Lung (tissue), 12 donors: ENCODE results near the gene MAX. TPM values are rescaled to one million over a fixed set of nuclear protein-coding genes. Genes with fewer than 3 reads are reported as not detected.
"Not testable (repeated sequence)": the region's sequence is repeated elsewhere in the genome, so short reads cannot be mapped to it uniquely, and the experiment has no call there.

ENCODE experiments used
- ATAC-seq: fragments of 200-7000 bp; cut with Tn5 transposase; one replicate; pipeline ENCODE4 v1.9.1; 2020; ENCODE audit warnings: moderate number of reproducible peaks; ENCODE audit not compliant: insufficient read depth, low FRiP score
- DNase-seq, 3 donors: peaks; one replicate each; pipeline ENCODE4 v3.0.0-alpha.2; 2013 to 2017
- H3K27ac ChIP-seq, 2 donors: one replicate each; pipeline ENCODE4 v1.5.1; 2013; ENCODE audit warnings: mild to moderate bottlenecking in 2 of 2, moderate library complexity in 2 of 2, control low read depth in 1 of 2, inconsistent platforms in 1 of 2, low read depth in 1 of 2, low read length in 1 of 2
- H3K27me3 ChIP-seq, 3 donors: one replicate each; pipeline ENCODE4 v1.5.1; 2013; ENCODE audit warnings: low read length in 2 of 3; ENCODE audit not compliant: control insufficient read depth in 3 of 3, insufficient read depth in 3 of 3
- H3K36me3 ChIP-seq, 4 donors: one replicate each; pipeline ENCODE4 v1.5.1; 2013; ENCODE audit warnings: low read length in 4 of 4, mild to moderate bottlenecking in 1 of 4, moderate library complexity in 1 of 4; ENCODE audit not compliant: control insufficient read depth in 4 of 4, insufficient read depth in 4 of 4
- H3K4me1 ChIP-seq, 5 donors: one replicate each; pipeline ENCODE4 v1.5.1; 2013; ENCODE audit warnings: low read length in 5 of 5, mild to moderate bottlenecking in 2 of 5, moderate library complexity in 1 of 5; ENCODE audit not compliant: control insufficient read depth in 5 of 5, insufficient read depth in 5 of 5
- H3K4me3 ChIP-seq: one replicate; pipeline ENCODE4 v1.5.1; 2013; ENCODE audit warnings: mild to moderate bottlenecking, control low read depth, moderate library complexity
- H3K9ac ChIP-seq, 2 donors: one replicate each; pipeline ENCODE4 v1.5.1; 2013; ENCODE audit warnings: low read length in 2 of 2, control low read depth in 1 of 2; ENCODE audit not compliant: insufficient read depth in 1 of 2
- H3K9me3 ChIP-seq, 4 donors: one replicate each; pipeline ENCODE4 v1.5.1; 2013; ENCODE audit warnings: low read length in 3 of 4, mild to moderate bottlenecking in 1 of 4, moderate library complexity in 1 of 4; ENCODE audit not compliant: control insufficient read depth in 4 of 4, insufficient read depth in 3 of 4
- WGBS, 2 donors: extraction: QIAGEN DNeasy Blood & Tissue Kit; methylation state at CpG; one replicate each; pipeline ENCODE4 v1.1.7; 2013; 5-methylcytosine and 5-hydroxymethylcytosine counted together
- polyA plus RNA-seq, 2 donors: library from polyadenylated mRNA; stranded (reverse); fragments of 200-250 nt; gene quantifications; one replicate each; pipeline ENCODE4 v1.2.1, GENCODE V29; 2013
- total RNA-seq, 2 donors: library from RNA; depleted of rRNA in 1 of 2; stranded (reverse); fragments of >200 nt in 1 of 2; gene quantifications; one replicate each; pipeline ENCODE4 v1.2.1, GENCODE V29; 2014 to 2021
- TF ChIP-seq, protein P1 (sequence below): IDR thresholded peaks from 2 replicates; pipeline ENCODE4 v1.5.1; 2012; ENCODE audit warnings: mild to moderate bottlenecking; ENCODE audit errors: control extremely low read depth, extremely low read depth
- donor health status: control.
- donor health status: control.
- donor health status: Bipolar disorder and iron deficiency.
- donor health status: healthy.
- donor health status: DM: yes; HTN: yes; CAD: no.

The MAX gene
- total and polyA plus RNA-seq, 4 donors = 45.1 to 110 (median 57.7) TPM

DNA sequence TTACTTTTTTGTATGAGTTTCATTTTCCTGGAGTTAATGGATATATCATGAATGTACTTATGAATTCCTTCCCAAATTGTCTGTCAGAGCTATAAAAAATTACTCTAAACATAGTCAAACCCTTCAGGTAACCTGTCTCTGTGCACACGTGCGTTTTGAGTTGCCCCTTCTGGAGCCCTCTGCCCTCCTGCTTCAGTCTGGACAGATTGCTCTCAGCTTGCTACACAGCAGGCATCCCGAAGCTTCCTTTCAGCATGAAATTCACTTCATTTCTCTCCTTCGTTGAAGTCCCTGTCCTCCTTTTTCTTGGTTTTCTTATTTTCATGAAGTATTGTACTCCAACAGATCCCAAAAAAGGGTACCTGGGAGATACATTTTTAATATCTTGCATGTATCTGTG, 68.3 kb downstream of the MAX start:
- ATAC-seq (no peak), DNase-seq (no peak)
- Histone ChIP-seq H3K9me3 (no peaks in the 10 kb centered on the region), H3K9ac (no peak overlapping the region), H3K4me3 (no peak overlapping the region), H3K36me3 (peaks cover 6 to 16% (median 6%) of the 10 kb centered on the region in 4 donors), H3K4me1 (peaks cover 0 to 21% (median 4%) of the 10 kb centered on the region in 5 donors), H3K27me3 (no peaks in the 10 kb centered on the region), H3K27ac (no peak overlapping the region)
- WGBS, 2 donors = 86 to 95% methylated on average over 4 of the region's 4 CpGs
- TF ChIP-seq, protein P1, sequence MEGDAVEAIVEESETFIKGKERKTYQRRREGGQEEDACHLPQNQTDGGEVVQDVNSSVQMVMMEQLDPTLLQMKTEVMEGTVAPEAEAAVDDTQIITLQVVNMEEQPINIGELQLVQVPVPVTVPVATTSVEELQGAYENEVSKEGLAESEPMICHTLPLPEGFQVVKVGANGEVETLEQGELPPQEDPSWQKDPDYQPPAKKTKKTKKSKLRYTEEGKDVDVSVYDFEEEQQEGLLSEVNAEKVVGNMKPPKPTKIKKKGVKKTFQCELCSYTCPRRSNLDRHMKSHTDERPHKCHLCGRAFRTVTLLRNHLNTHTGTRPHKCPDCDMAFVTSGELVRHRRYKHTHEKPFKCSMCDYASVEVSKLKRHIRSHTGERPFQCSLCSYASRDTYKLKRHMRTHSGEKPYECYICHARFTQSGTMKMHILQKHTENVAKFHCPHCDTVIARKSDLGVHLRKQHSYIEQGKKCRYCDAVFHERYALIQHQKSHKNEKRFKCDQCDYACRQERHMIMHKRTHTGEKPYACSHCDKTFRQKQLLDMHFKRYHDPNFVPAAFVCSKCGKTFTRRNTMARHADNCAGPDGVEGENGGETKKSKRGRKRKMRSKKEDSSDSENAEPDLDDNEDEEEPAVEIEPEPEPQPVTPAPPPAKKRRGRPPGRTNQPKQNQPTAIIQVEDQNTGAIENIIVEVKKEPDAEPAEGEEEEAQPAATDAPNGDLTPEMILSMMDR = no peak

DNA sequence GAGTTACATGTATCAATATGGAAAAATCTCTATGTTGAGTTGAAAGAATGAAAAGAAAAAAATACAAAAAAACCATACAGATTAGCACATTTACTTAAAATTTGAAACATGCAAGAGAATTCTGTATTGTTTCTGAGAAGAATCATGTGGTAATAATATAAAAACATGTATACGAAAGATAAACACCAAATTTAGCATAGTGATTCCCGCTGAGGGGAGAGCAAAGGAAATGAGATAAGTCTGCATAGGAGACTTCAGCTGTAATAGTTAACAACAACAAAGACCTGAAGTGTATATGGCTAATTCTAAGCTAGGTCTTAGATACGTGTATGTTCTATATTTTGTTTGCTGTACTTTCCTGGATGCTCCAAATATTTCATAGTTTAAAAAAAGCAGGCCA, 69.1 kb downstream of the MAX start:
- no peak for ATAC-seq

DNA sequence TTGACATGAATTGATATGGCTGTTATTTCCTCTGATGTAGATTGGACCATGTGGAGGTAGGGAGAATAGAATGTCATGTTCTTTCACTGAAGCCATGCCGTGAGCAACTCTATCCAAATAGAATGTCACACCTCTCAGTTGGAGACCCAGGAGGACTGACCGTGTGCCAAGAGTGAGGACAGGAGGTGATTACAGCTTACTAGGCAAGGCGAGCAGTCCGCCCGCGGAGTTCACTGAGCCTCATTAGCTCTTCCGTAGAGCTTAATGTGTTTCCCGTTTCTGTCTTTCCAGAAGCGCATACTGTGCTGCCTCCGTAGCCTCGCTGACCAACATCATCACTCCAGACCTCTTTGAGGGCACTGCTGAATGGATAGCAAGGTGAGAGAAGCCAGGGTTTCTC, 70.0 kb downstream of the MAX start:
- no peak overlapping the region for H3K4me3 ChIP-seq
- no peak overlapping the region for H3K27ac ChIP-seq
- no peaks in the 10 kb centered on the region for H3K9me3 ChIP-seq
- peaks cover 6 to 21% (median 11%) of the 10 kb centered on the region in 4 donors for H3K36me3 ChIP-seq
- TF ChIP-seq, protein P1 = no peak
- ATAC-seq (no peak), DNase-seq (no peak)
- no peak overlapping the region for H3K9ac ChIP-seq
- WGBS, 2 donors = 96 to 97% methylated on average over 11 of the region's 11 CpGs
- H3K4me1 ChIP-seq = peaks cover 0 to 24% (median 4%) of the 10 kb centered on the region in 5 donors
- H3K27me3 ChIP-seq = no peaks in the 10 kb centered on the region

More for the DNA sequence above, 69.1 kb downstream of the MAX start:
- Histone ChIP-seq H3K27ac (no peak overlapping the region), H3K27me3 (no peaks in the 10 kb centered on the region), H3K4me3 (no peak overlapping the region), H3K4me1 (peaks cover 0 to 24% (median 4%) of the 10 kb centered on the region in 5 donors), H3K9ac (no peak overlapping the region), H3K9me3 (no peaks in the 10 kb centered on the region), H3K36me3 (peaks cover 6 to 16% (median 6%) of the 10 kb centered on the region in 4 donors)
- 89 to 96% methylated on average over 3 of the region's 3 CpGs for WGBS, 2 donors
- no peak for DNase-seq
- TF ChIP-seq, protein P1 = no peak

DNA sequence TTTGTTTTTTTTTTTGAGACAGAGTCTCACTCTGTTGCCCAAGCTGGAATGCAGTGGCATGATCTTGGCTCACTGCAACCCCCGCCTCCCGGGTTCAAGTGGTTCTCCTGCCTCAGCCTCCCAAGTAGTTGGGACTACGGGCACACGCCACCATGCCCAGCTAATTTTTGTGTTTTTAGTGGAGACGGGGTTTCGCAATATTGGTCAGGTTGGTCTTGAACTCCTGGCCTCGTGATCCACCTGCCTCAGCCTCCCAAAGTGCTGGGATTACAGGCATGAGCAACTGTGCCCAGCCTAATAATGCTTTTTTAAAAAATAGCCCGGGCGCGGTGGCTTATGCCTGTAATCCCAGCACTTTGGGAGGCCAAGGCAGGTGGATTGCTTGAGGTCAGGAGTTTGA, 71.0 kb downstream of the MAX start:
- H3K9ac ChIP-seq, DNase-seq, H3K27ac ChIP-seq, H3K9me3 ChIP-seq, H3K27me3 ChIP-seq, H3K4me3 ChIP-seq, ATAC-seq: not testable (repeated sequence)
- Histone ChIP-seq H3K4me1 (peaks cover 0 to 24% (median 4%) of the 10 kb centered on the region in 5 donors), H3K36me3 (peaks cover 6 to 22% (median 12%) of the 10 kb centered on the region in 4 donors)
- 98% methylated on average over 10 of the region's 10 CpGs for WGBS, 2 donors
